ENCODE data around the gene SECTM1.
A peak's percentile ranks its signal among the peaks of the same experiment; 100 is the strongest.

The SECTM1 gene

GRCh38 chr17:82358465-82359350 is 25.1 kb upstream of the SECTM1 start, which contains the start of gene TEX19:
TEX19 (plus strand) TSS chr17:82359247; CDS start chr17:82362151, 2,904 bp downstream.
- H3K4me1 ChIP-seq = peaks cover 5 to 50% (median 32%) of the 10 kb centered on the region in 10 experiments; a peak in 18 of 20 replicates
- H3K9ac ChIP-seq = peak within 1 kb of the TSS in 1 of 11 experiments; percentile 20; a peak in 1 of 22 replicates
- peaks cover 0 to 5% (median 0%) of the 10 kb centered on the region in 11 experiments; a peak in 6 of 22 replicates for H3K9me3 ChIP-seq (replicated peaks in 1 of 11)
- peak within 1 kb of the TSS in 4 of 11 experiments; percentile 2 to 63 (median 45); a peak in 5 of 22 replicates for H3K27ac ChIP-seq
- H4K20me1 ChIP-seq = peaks cover 0 to 8% (median 0%) of the 10 kb centered on the region in 11 experiments; a peak in 2 of 22 replicates
- no peaks in the 10 kb centered on the region; a peak in 1 of 22 replicates for H3K27me3 ChIP-seq
- H3K4me2 ChIP-seq = peak within 1 kb of the TSS; percentile 13 to 73 (median 59); a peak in 21 of 22 replicates
- no peak within 1 kb of the TSS for H3K4me3 ChIP-seq
- no peak for TF ChIP-seq Cebpa-rat (IDR thresholded peaks at IDR 0.05)
- no peaks in the 10 kb centered on the region for H3K36me3 ChIP-seq

DNA sequence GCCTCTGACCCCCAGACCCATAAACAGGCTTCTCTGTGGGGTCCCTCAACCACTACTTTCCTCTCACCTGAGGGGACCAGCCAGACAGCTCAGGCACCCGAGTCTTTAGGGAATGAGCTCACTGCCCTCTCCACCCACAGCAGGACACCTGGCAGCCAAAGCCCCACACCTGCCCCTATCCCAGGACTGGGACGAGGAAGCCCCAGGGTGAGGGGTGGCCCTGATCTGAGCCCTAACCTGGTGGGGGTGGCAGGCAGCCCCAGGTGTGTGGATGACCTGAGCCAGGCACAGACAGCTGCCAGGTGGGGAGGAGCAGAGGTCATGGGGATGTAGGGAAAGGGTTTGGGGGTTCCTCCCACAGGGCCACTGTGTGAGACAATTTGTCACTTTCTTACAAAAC is 23.8 kb upstream of the SECTM1 start:
- H3K4me2 ChIP-seq = peak overlapping the region in 4 of 11 experiments; percentile 17 to 53 (median 34); a peak in 3 of 22 replicates
- H3K27me3 ChIP-seq = no peaks in the 10 kb centered on the region; a peak in 1 of 22 replicates
- peaks cover 5 to 63% (median 45%) of the 10 kb centered on the region in 10 experiments; a peak in 18 of 20 replicates for H3K4me1 ChIP-seq
- H3K9me3 ChIP-seq (replicated peaks in 1 of 11) = peaks cover 0 to 5% (median 0%) of the 10 kb centered on the region in 11 experiments; a peak in 6 of 22 replicates
- H4K20me1 ChIP-seq = peaks cover 0 to 8% (median 0%) of the 10 kb centered on the region in 11 experiments; a peak in 5 of 22 replicates
- no peaks in the 10 kb centered on the region for H3K36me3 ChIP-seq
- H3K27ac ChIP-seq = no peak overlapping the region
- no peak overlapping the region for H3K9ac ChIP-seq
- H3K4me3 ChIP-seq = no peak overlapping the region
- no peak for TF ChIP-seq Cebpa-rat (IDR thresholded peaks at IDR 0.05)

DNA sequence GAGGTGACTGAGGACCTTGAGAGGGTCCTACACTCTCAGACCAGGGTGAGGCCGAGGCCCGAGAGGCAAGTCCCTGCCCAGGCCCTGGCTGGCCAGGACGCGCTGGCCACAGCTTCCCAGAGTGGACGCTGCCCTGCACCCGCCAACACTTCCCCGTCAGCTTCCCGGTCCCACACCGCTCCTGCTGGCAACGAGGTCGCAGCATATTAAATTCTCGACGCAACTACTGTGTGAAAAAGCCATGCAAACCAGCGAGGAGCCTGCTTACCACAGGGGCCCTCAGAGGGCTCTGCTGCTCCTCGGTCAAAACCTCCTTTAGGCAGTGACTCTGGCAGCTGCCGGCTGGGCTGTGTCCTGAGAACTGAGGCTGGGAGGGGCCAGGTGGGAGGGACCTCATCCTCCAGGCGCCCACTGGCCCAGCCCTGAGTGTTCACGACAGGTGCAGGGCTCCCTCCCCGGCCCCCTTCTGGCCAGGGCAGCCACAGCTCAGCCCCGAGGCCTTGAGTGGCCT is 23.3 kb upstream of the SECTM1 start:
- Histone ChIP-seq H3K9me3 (replicated peaks in 1 of 11) (peaks cover 0 to 5% (median 0%) of the 10 kb centered on the region in 11 experiments; a peak in 6 of 22 replicates), H3K9ac (peak overlapping the region in 1 of 11 experiments; percentile 27; a peak in 2 of 22 replicates), H3K4me2 (peak overlapping the region in 4 of 11 experiments; percentile 6 to 35 (median 26); a peak in 4 of 22 replicates), H3K4me1 (peaks cover 9 to 68% (median 50%) of the 10 kb centered on the region in 10 experiments; a peak in 19 of 20 replicates), H3K36me3 (no peaks in the 10 kb centered on the region), H4K20me1 (peaks cover 0 to 10% (median 0%) of the 10 kb centered on the region in 11 experiments; a peak in 6 of 22 replicates), H3K27me3 (no peaks in the 10 kb centered on the region; a peak in 1 of 22 replicates), H3K4me3 (no peak overlapping the region), H3K27ac (no peak overlapping the region)
- TF ChIP-seq Cebpa-rat (IDR thresholded peaks at IDR 0.05) = no peak

DNA sequence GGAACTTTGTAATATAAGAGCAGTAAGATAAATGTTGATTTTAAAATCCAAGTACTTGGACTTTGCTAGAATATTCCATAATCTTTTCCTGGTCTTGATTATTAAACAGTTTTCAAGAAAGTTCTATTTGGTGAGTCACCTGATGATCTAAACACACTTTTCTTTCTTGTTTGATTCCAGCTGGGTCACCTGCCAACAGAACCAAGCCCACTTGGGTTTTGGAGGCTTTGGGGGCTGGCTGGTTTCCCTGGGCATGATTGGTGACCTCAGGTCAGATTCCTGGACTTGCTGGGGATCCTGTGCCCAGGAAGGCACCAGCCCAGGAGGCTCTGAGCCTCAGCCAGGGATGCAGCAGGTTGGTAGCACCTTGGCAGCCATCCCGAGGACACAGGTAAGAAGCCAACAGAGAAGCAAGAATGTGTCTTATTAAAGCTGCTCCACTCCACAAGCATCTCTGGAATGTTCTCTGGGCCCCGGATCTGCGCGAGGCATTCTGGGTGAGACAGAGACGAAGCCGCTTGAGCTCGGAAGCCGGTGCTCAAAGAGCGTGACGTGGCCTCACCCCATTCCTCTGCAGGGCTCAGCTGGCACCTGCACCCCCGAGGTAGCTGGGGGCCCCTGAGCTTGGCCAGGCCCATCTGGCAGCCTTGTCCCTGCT is 22.3 kb upstream of the SECTM1 start:
- Histone ChIP-seq H3K9ac (no peak overlapping the region), H3K9me3 (replicated peaks in 1 of 11) (peaks cover 0 to 5% (median 0%) of the 10 kb centered on the region in 11 experiments; a peak in 6 of 22 replicates), H3K4me2 (peak overlapping the region in 3 of 11 experiments; percentile 29 to 35 (median 34); a peak in 7 of 22 replicates), H3K27me3 (peaks cover 0 to 7% (median 0%) of the 10 kb centered on the region in 11 experiments; a peak in 4 of 22 replicates), H3K4me1 (peaks cover 18 to 78% (median 60%) of the 10 kb centered on the region in 10 experiments), H4K20me1 (peaks cover 0 to 19% (median 7%) of the 10 kb centered on the region in 11 experiments; a peak in 10 of 22 replicates), H3K27ac (no peak overlapping the region), H3K4me3 (no peak overlapping the region), H3K36me3 (no peaks in the 10 kb centered on the region)
- TF ChIP-seq Cebpa-rat (IDR thresholded peaks at IDR 0.05) = no peak

GRCh38 chr17:82354804-82355308 is 21.3 kb upstream of the SECTM1 start:
- H3K36me3 ChIP-seq = no peaks in the 10 kb centered on the region
- peaks cover 18 to 89% (median 70%) of the 10 kb centered on the region in 10 experiments for H3K4me1 ChIP-seq
- peak overlapping the region in 4 of 11 experiments; percentile 85 to 92 (median 90); a peak in 5 of 22 replicates for H3K4me2 ChIP-seq
- H3K9me3 ChIP-seq (replicated peaks in 1 of 11) = peaks cover 0 to 5% (median 0%) of the 10 kb centered on the region in 11 experiments; a peak in 6 of 22 replicates
- no peak for TF ChIP-seq Cebpa-rat (IDR thresholded peaks at IDR 0.05)
- no peak overlapping the region for H3K27ac ChIP-seq
- H3K9ac ChIP-seq = no peak overlapping the region
- H4K20me1 ChIP-seq = peaks cover 0 to 29% (median 11%) of the 10 kb centered on the region in 11 experiments; a peak in 10 of 22 replicates
- no peak overlapping the region for H3K4me3 ChIP-seq
- peaks cover 0 to 11% (median 0%) of the 10 kb centered on the region in 11 experiments; a peak in 4 of 22 replicates for H3K27me3 ChIP-seq

DNA sequence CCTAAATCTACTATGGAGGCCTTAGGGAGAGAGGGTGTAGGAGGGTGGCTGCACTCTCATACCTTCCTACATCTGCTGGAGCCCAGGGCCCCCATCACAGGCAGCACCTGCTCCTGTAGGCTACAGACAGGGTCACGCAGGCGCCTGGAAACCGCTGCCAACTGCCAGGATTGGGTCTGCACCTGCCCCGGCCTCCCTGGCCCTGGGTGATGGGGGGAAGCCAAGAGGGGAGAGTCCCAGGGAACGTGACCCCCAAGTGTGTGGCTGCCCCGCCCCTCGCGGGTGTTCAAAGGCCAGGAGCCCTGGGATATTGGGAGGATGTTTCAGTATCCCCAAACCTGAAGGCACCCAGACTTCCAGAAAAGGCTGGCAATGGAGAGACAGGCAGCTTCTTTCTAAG is 19.9 kb upstream of the SECTM1 start:
- H3K4me3 ChIP-seq = no peak overlapping the region
- H3K4me2 ChIP-seq = peak overlapping the region in 8 of 11 experiments; percentile 30 to 92 (median 87); a peak in 15 of 22 replicates
- H3K36me3 ChIP-seq = no peaks in the 10 kb centered on the region
- peaks cover 0 to 11% (median 0%) of the 10 kb centered on the region in 11 experiments; a peak in 4 of 22 replicates for H3K27me3 ChIP-seq
- no peak overlapping the region for H3K9ac ChIP-seq
- peaks cover 0 to 33% (median 11%) of the 10 kb centered on the region in 11 experiments; a peak in 10 of 22 replicates for H4K20me1 ChIP-seq
- H3K27ac ChIP-seq = no peak overlapping the region
- no peak for TF ChIP-seq Cebpa-rat (IDR thresholded peaks at IDR 0.05)
- H3K4me1 ChIP-seq = peaks cover 13 to 92% (median 74%) of the 10 kb centered on the region in 10 experiments; a peak in 19 of 20 replicates
- no peaks in the 10 kb centered on the region for H3K9me3 ChIP-seq (replicated peaks in 1 of 11)

DNA sequence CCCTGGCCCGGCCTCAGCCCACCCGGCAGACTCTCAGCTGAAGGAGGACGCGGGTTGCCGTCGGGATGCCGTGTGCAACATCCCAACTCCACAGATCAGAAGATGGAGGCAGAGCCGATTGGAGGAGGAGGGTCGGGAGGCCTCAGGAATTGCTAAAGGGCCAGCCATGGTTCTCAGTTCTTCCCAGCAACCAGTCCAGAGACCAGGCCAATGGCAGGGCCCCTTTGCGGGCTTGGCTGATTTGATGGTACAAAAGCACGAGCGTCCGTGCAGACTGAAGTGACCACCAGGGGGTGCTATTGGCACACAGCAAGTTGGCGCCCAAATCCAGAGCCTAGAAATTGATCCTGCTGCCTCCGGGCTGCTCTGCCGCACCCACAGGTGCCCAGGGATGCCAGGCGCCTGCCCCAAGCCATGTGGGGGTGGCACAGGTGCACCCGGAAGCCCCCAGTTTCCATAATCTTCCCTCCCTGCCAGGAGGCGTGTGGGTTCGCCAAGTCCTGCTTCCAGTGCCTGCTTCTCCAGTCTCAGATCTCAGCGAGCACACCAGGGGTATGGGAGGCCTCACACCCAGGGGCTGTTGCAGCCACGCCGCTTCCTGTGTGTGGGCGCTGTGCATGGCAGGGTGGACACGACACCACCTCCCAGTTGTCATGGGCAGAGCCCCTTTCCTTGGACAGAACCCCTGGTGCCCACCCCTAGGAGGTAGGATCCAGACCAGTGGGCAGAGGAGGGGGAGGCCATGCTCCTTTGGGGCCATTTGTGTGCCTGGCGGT is 18.3 kb upstream of the SECTM1 start:
- no peaks in the 10 kb centered on the region for H3K36me3 ChIP-seq
- H3K27ac ChIP-seq = peak overlapping the region in 7 of 11 experiments; percentile 66 to 86 (median 76); a peak in 11 of 22 replicates
- H3K4me3 ChIP-seq = peak overlapping the region in 1 of 10 experiments; percentile 13; a peak in 1 of 20 replicates
- peaks cover 0 to 33% (median 11%) of the 10 kb centered on the region in 11 experiments; a peak in 10 of 22 replicates for H4K20me1 ChIP-seq
- H3K27me3 ChIP-seq = peaks cover 0 to 11% (median 0%) of the 10 kb centered on the region in 11 experiments; a peak in 4 of 22 replicates
- no peak for TF ChIP-seq Cebpa-rat (IDR thresholded peaks at IDR 0.05)
- H3K9me3 ChIP-seq (replicated peaks in 1 of 11) = no peaks in the 10 kb centered on the region
- H3K4me1 ChIP-seq = peaks cover 16 to 87% (median 73%) of the 10 kb centered on the region in 10 experiments
- peak overlapping the region in 7 of 11 experiments; percentile 18 to 77 (median 71); a peak in 11 of 22 replicates for H3K9ac ChIP-seq
- H3K4me2 ChIP-seq = peak overlapping the region; percentile 59 to 92 (median 85)
